T47D (cell line): ENCODE results near the gene PHACTR1.
A peak's percentile ranks its signal among the peaks of the same experiment; 100 is the strongest.

Experiments
- DNase-seq, 2 experiments: peaks; one replicate each; pipeline versions ENCODE4 v3.0.0 to v3.0.0-alpha.2; 2011 to 2012; ENCODE audit warnings: low read depth in 1 of 2, low spot score in 1 of 2
- JUND ChIP-seq: IDR thresholded peaks from 2 replicates; pipeline ENCODE4 v1.6.1; 2012; ENCODE audit warnings: low read depth
- in situ Hi-C: cut with HindIII; loops from 2 replicates; pipeline ENCODE4 v1.10.0; 2016; ENCODE audit warnings: low sequenced_read_pairs, low pct_unique_long_range_greater_than_20kb

The PHACTR1 gene

GRCh38 chr6:12884983-12885382 is 168.4 kb downstream of the PHACTR1 start:
- in situ Hi-C loops = no loop called here

GRCh38 chr6:12886961-12887775 is 170.6 kb downstream of the PHACTR1 start:
- in situ Hi-C loops = no loop called here
- DNase-seq = no peak
- TF ChIP-seq JUND = no peak

More at GRCh38 chr6:12884983-12885382, 168.4 kb downstream of the PHACTR1 start:
- no peak for DNase-seq
- no peak for TF ChIP-seq JUND

- DNase-seq = no peak
- in situ Hi-C loops = no loop called here
- no peak for TF ChIP-seq JUND
Observed at GRCh38 chr6:12890171-12890790, 173.7 kb downstream of the PHACTR1 start.

GRCh38 chr6:12891595-12891994 is 175.0 kb downstream of the PHACTR1 start:
- no peak for TF ChIP-seq JUND
- no peak for DNase-seq
- in situ Hi-C loops = no loop called here

GRCh38 chr6:12892151-12892550 is 175.6 kb downstream of the PHACTR1 start:
- no peak for DNase-seq
- in situ Hi-C loops = no loop called here
- TF ChIP-seq JUND = no peak

- no peak for TF ChIP-seq JUND
- DNase-seq = peak in 1 of 2 experiments; percentile 37
- in situ Hi-C loops = no loop called here
Observed at GRCh38 chr6:12893036-12893435, 176.5 kb downstream of the PHACTR1 start.

GRCh38 chr6:12895721-12896120 is 179.2 kb downstream of the PHACTR1 start:
- in situ Hi-C loops = no loop called here
- no peak for DNase-seq

GRCh38 chr6:12896208-12896733 is 179.7 kb downstream of the PHACTR1 start:
- in situ Hi-C loops = no loop called here
- no peak for DNase-seq
- no peak for TF ChIP-seq JUND

More at GRCh38 chr6:12895721-12896120, 179.2 kb downstream of the PHACTR1 start:
- no peak for TF ChIP-seq JUND

GRCh38 chr6:12898603-12899002 is 182.0 kb downstream of the PHACTR1 start:
- TF ChIP-seq JUND = no peak
- in situ Hi-C loops = no loop called here
- no peak for DNase-seq

GRCh38 chr6:12899046-12899833 is 182.7 kb downstream of the PHACTR1 start:
- DNase-seq = peak; percentile 14 to 47
- TF ChIP-seq JUND = no peak
- in situ Hi-C loops = no loop called here

GRCh38 chr6:12903246-12903645 is 186.7 kb downstream of the PHACTR1 start:
- in situ Hi-C loops = no loop called here
- no peak for DNase-seq

GRCh38 chr6:12909833-12910232 is 193.3 kb downstream of the PHACTR1 start:
- no peak for DNase-seq
- no peak for TF ChIP-seq JUND
- in situ Hi-C loops = no loop called here

More at GRCh38 chr6:12903246-12903645, 186.7 kb downstream of the PHACTR1 start:
- no peak for TF ChIP-seq JUND
